SJCRH30 (cell line): ENCODE data around the gene PLGRKT. TPM values are rescaled to one million over a fixed set of nuclear protein-coding genes. Genes with fewer than 3 reads are reported as not detected.
"Not testable (repeated sequence)": the region's sequence is repeated elsewhere in the genome, so short reads cannot be mapped to it uniquely, and the experiment has no call there.

Experiments used
- DNase-seq, 2 experiments: peaks; one replicate each; pipeline ENCODE4 v3.0.0-alpha.2; 2015 to 2020
- H3K27ac ChIP-seq: fragments of 250-450 bp; sonication (Bioruptor Pico); 2 replicates; pipeline ENCODE4 v1.5.1; 2020; ENCODE audit warnings: mild to moderate bottlenecking, moderate library complexity
- H3K27me3 ChIP-seq: fragments of 250-450 bp; sonication (Bioruptor Pico); 2 replicates; pipeline ENCODE4 v1.5.1; 2020; ENCODE audit warnings: mild to moderate bottlenecking, moderate library complexity
- H3K36me3 ChIP-seq: fragments of 250-450 bp; sonication (Bioruptor Pico); 2 replicates; pipeline ENCODE4 v1.5.1; 2020; ENCODE audit warnings: mild to moderate bottlenecking, moderate library complexity
- H3K4me1 ChIP-seq: fragments of 250-450 bp; sonication (Bioruptor Pico); 2 replicates; pipeline ENCODE4 v1.5.1; 2020; ENCODE audit warnings: mild to moderate bottlenecking, moderate library complexity
- H3K4me3 ChIP-seq: fragments of 250-450 bp; sonication (Bioruptor Pico); 2 replicates; pipeline ENCODE4 v1.5.1; 2020; ENCODE audit warnings: mild to moderate bottlenecking, moderate library complexity
- H3K9me3 ChIP-seq: fragments of 250-450 bp; sonication (Bioruptor Pico); replicated peaks from 2 replicates; pipeline ENCODE4 v1.5.1; 2020; ENCODE audit warnings: mild to moderate bottlenecking, moderate library complexity
- total RNA-seq: library from RNA; depleted of rRNA; stranded (reverse); fragments of >200 nt; shearing (Covaris generic); gene quantifications from 2 replicates; pipeline ENCODE4 v1.2.3, GENCODE V29; 2014

Gene PLGRKT
- total RNA-seq, 1 experiment from 2014 or later, result 9.8 TPM

GRCh38 chr9:5428794-5429528, 8.8 kb downstream of the PLGRKT start:
- Histone ChIP-seq H3K4me1 (no peaks in the 10 kb centered on the region), H3K4me3 (no peak overlapping the region), H3K9me3 (no peaks in the 10 kb centered on the region), H3K27ac (no peak overlapping the region), H3K36me3 (no peaks in the 10 kb centered on the region), H3K27me3 (no peaks in the 10 kb centered on the region)
- no peak for DNase-seq

GRCh38 chr9:5428172-5428571, 9.6 kb downstream of the PLGRKT start:
- Histone ChIP-seq H3K9me3 (no peaks in the 10 kb centered on the region), H3K27ac (no peak overlapping the region), H3K27me3 (no peaks in the 10 kb centered on the region), H3K4me3 (no peak overlapping the region), H3K4me1 (no peaks in the 10 kb centered on the region), H3K36me3 (no peaks in the 10 kb centered on the region)
- no peak for DNase-seq

- no peak overlapping the region for H3K4me3 ChIP-seq
- no peaks in the 10 kb centered on the region for H3K36me3 ChIP-seq
- no peaks in the 10 kb centered on the region for H3K9me3 ChIP-seq
- H3K27ac ChIP-seq, result no peak overlapping the region
- H3K4me1 ChIP-seq, result no peaks in the 10 kb centered on the region
- DNase-seq, result no peak
- no peaks in the 10 kb centered on the region for H3K27me3 ChIP-seq
Measured at GRCh38 chr9:5427005-5427404, 10.7 kb downstream of the PLGRKT start.

GRCh38 chr9:5425006-5425628, 12.6 kb downstream of the PLGRKT start:
- Histone ChIP-seq H3K27ac (no peak overlapping the region), H3K36me3 (no peaks in the 10 kb centered on the region)
- peak in 1 of 2 experiments; percentile 44 for DNase-seq

GRCh38 chr9:5422276-5422675, 15.4 kb downstream of the PLGRKT start:
- no peak for DNase-seq
- Histone ChIP-seq H3K27me3 (no peaks in the 10 kb centered on the region), H3K4me3 (no peak overlapping the region), H3K4me1 (no peaks in the 10 kb centered on the region), H3K9me3 (no peaks in the 10 kb centered on the region), H3K36me3 (no peaks in the 10 kb centered on the region), H3K27ac (no peak overlapping the region)

More at GRCh38 chr9:5425006-5425628, 12.6 kb downstream of the PLGRKT start:
- no peak overlapping the region for H3K4me3 ChIP-seq
- no peaks in the 10 kb centered on the region for H3K4me1 ChIP-seq
- H3K27me3 ChIP-seq, result no peaks in the 10 kb centered on the region
- no peaks in the 10 kb centered on the region for H3K9me3 ChIP-seq

- H3K4me1 ChIP-seq, result no peaks in the 10 kb centered on the region
- H3K27me3 ChIP-seq, result no peaks in the 10 kb centered on the region
- H3K9me3 ChIP-seq, result no peaks in the 10 kb centered on the region
- no peak for DNase-seq
- H3K36me3 ChIP-seq, result no peaks in the 10 kb centered on the region
- H3K27ac ChIP-seq, result no peak overlapping the region
- H3K4me3 ChIP-seq, result no peak overlapping the region
Measured at GRCh38 chr9:5421163-5421562, 16.6 kb downstream of the PLGRKT start.

GRCh38 chr9:5419987-5420386, 17.7 kb downstream of the PLGRKT start:
- DNase-seq, result no peak
- no peak overlapping the region for H3K4me3 ChIP-seq
- H3K4me1 ChIP-seq, result no peaks in the 10 kb centered on the region
- no peaks in the 10 kb centered on the region for H3K36me3 ChIP-seq
- H3K27me3 ChIP-seq, result no peaks in the 10 kb centered on the region
- no peaks in the 10 kb centered on the region for H3K9me3 ChIP-seq
- H3K27ac ChIP-seq, result no peak overlapping the region

GRCh38 chr9:5418481-5418880, 19.2 kb downstream of the PLGRKT start:
- H3K27ac ChIP-seq, result no peak overlapping the region
- no peak overlapping the region for H3K4me3 ChIP-seq
- H3K27me3 ChIP-seq, result no peaks in the 10 kb centered on the region
- DNase-seq, result no peak
- H3K9me3 ChIP-seq, result no peaks in the 10 kb centered on the region
- no peaks in the 10 kb centered on the region for H3K36me3 ChIP-seq
- H3K4me1 ChIP-seq, result no peaks in the 10 kb centered on the region

GRCh38 chr9:5416953-5417352, 20.8 kb downstream of the PLGRKT start:
- Histone ChIP-seq H3K9me3 (no peaks in the 10 kb centered on the region), H3K27ac (no peak overlapping the region), H3K4me1 (no peaks in the 10 kb centered on the region), H3K36me3 (no peaks in the 10 kb centered on the region), H3K27me3 (no peaks in the 10 kb centered on the region), H3K4me3 (no peak overlapping the region)
- DNase-seq, result no peak

GRCh38 chr9:5408596-5408995, 29.1 kb downstream of the PLGRKT start:
- Histone ChIP-seq H3K27me3 (no peaks in the 10 kb centered on the region), H3K36me3 (no peaks in the 10 kb centered on the region), H3K27ac (no peak overlapping the region), H3K4me1 (no peaks in the 10 kb centered on the region), H3K4me3 (no peak overlapping the region), H3K9me3 (no peaks in the 10 kb centered on the region)
- DNase-seq, result no peak

GRCh38 chr9:5402217-5402616, 35.5 kb downstream of the PLGRKT start:
- Histone ChIP-seq H3K4me1 (no peaks in the 10 kb centered on the region), H3K9me3 (no peaks in the 10 kb centered on the region), H3K27ac (no peak overlapping the region), H3K36me3 (no peaks in the 10 kb centered on the region), H3K4me3 (no peak overlapping the region), H3K27me3 (no peaks in the 10 kb centered on the region)
- DNase-seq, result peak in 1 of 2 experiments; percentile 8

- H3K4me3 ChIP-seq, H3K36me3 ChIP-seq, H3K27me3 ChIP-seq, DNase-seq, H3K4me1 ChIP-seq, H3K27ac ChIP-seq, H3K9me3 ChIP-seq: not testable (repeated sequence)
Measured at GRCh38 chr9:5397547-5397946, 40.2 kb downstream of the PLGRKT start.

GRCh38 chr9:5395428-5395827, 42.3 kb downstream of the PLGRKT start:
- no peak for DNase-seq
- H3K4me1 ChIP-seq, result no peaks in the 10 kb centered on the region
- H3K36me3 ChIP-seq, result no peaks in the 10 kb centered on the region
- H3K27me3 ChIP-seq, result no peaks in the 10 kb centered on the region
- no peaks in the 10 kb centered on the region for H3K9me3 ChIP-seq
- no peak overlapping the region for H3K27ac ChIP-seq
- no peak overlapping the region for H3K4me3 ChIP-seq

- DNase-seq, H3K27ac ChIP-seq, H3K27me3 ChIP-seq, H3K4me1 ChIP-seq, H3K4me3 ChIP-seq, H3K9me3 ChIP-seq, H3K36me3 ChIP-seq: not testable (repeated sequence)
Measured at GRCh38 chr9:5393976-5394375, 43.7 kb downstream of the PLGRKT start.

GRCh38 chr9:5393497-5393896, 44.2 kb downstream of the PLGRKT start:
- Histone ChIP-seq H3K4me3 (no peak overlapping the region), H3K36me3 (no peaks in the 10 kb centered on the region), H3K4me1 (peaks cover 11% of the 10 kb centered on the region), H3K27ac (no peak overlapping the region), H3K9me3 (no peaks in the 10 kb centered on the region), H3K27me3 (no peaks in the 10 kb centered on the region)
- DNase-seq, result no peak

GRCh38 chr9:5392285-5392684, 45.4 kb downstream of the PLGRKT start:
- DNase-seq, result no peak
- Histone ChIP-seq H3K4me3 (no peak overlapping the region), H3K9me3 (no peaks in the 10 kb centered on the region), H3K36me3 (no peaks in the 10 kb centered on the region), H3K27ac (no peak overlapping the region), H3K27me3 (no peaks in the 10 kb centered on the region), H3K4me1 (peaks cover 15% of the 10 kb centered on the region)
